RWPE2 (cell line): Measurements from ENCODE around the gene STT3B.

Source experiments
- ATAC-seq: fragments of 200-7000 bp; cut with Tn5 transposase; 3 replicates; pipeline ENCODE4 v1.9.1; 2021; ENCODE audit warnings: low read depth
- DNase-seq: peaks from one replicate; pipeline ENCODE4 v3.0.0-alpha.2; 2020; ENCODE audit warnings: low spot score
- H3K27ac ChIP-seq: fragments of 450-650 bp; 2 replicates; pipeline ENCODE4 v1.5.1; 2017; ENCODE audit warnings: mild to moderate bottlenecking; ENCODE audit not compliant: poor library complexity, severe bottlenecking
- H3K27me3 ChIP-seq: fragments of 250-450 bp; sonication (Bioruptor Pico); 2 replicates; pipeline ENCODE4 v1.5.1; 2021; ENCODE audit warnings: mild to moderate bottlenecking, moderate library complexity; ENCODE audit not compliant: insufficient read depth, poor library complexity, severe bottlenecking
- H3K36me3 ChIP-seq: fragments of 250-450 bp; sonication (Bioruptor Pico); 2 replicates; pipeline ENCODE4 v1.5.1; 2020; ENCODE audit warnings: low read depth, mild to moderate bottlenecking, moderate library complexity
- H3K4me1 ChIP-seq: fragments of 250-450 bp; sonication (Bioruptor Pico); 2 replicates; pipeline ENCODE4 v1.5.1; 2021; ENCODE audit warnings: mild to moderate bottlenecking, moderate library complexity; ENCODE audit not compliant: insufficient read depth, poor library complexity, severe bottlenecking
- H3K4me3 ChIP-seq: fragments of 250-450 bp; sonication (Bioruptor Pico); 2 replicates; pipeline ENCODE4 v1.5.1; 2021; ENCODE audit warnings: mild to moderate bottlenecking, moderate library complexity; ENCODE audit not compliant: severe bottlenecking
- H3K9me3 ChIP-seq: fragments of 250-450 bp; sonication (Bioruptor Pico); 2 replicates; pipeline ENCODE4 v1.5.1; 2021; ENCODE audit warnings: mild to moderate bottlenecking, moderate library complexity; ENCODE audit not compliant: severe bottlenecking
- CTCF ChIP-seq: fragments of 450-650 bp; IDR thresholded peaks from one replicate; pipeline ENCODE4 v1.5.1; 2017; ENCODE audit warnings: mild to moderate bottlenecking, moderate library complexity; ENCODE audit not compliant: poor library complexity, severe bottlenecking

Gene STT3B

DNA sequence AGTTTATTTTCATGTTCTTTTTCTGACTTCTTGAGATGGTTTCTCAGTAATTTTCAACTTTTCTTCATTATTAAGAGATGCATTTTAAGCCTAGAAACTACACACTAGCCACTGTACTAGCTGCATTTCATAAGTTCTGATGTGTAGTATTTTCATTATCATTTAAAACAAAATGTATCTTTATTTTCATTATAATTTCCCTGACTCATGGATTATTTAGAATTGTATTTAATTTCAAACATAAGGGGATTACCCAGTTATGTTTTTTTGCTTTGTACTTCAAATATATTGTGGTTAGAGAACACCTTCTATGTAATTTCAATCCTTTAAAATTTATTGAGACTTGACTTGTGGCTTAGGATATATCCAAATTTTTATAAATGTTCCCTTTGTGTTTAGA, 44.5 kb downstream of the STT3B start:
- ATAC-seq (no peak), DNase-seq (no peak)
- no peak overlapping the region for H3K4me3 ChIP-seq
- H3K36me3 ChIP-seq, result peaks cover 32% of the 10 kb centered on the region
- H3K4me1 ChIP-seq, result no peaks in the 10 kb centered on the region
- TF ChIP-seq CTCF, result no peak
- no peak overlapping the region for H3K27ac ChIP-seq
- H3K9me3 ChIP-seq, result peaks cover 2% of the 10 kb centered on the region
- no peaks in the 10 kb centered on the region for H3K27me3 ChIP-seq

- ATAC-seq, result no peak
- Histone ChIP-seq H3K36me3 (peaks cover 52% of the 10 kb centered on the region), H3K9me3 (peaks cover 2% of the 10 kb centered on the region), H3K4me1 (no peaks in the 10 kb centered on the region), H3K4me3 (no peak overlapping the region), H3K27ac (no peak overlapping the region), H3K27me3 (no peaks in the 10 kb centered on the region)
- no peak for DNase-seq
- TF ChIP-seq CTCF, result no peak
Measured at GRCh38 chr3:31579828-31580227, 47.1 kb downstream of the STT3B start.

DNA sequence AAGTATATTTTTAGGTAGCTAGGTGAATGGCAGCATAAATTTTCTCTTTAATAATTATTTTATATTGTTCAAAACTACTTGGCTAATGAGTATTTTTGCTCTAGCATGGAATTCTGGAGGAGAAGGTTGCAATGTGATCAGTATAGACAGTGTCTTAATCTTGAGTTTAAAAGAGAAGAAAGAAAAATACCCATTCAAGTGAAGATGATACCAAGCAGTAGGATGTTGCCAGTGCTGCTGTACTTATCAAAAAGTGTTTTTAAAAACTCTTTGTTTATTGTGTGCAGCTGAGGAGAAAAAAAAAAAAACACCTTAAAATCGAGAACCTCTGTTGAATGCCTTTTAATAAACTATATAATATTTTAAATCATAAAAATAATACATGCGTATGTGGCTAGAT, 47.9 kb downstream of the STT3B start:
- Histone ChIP-seq H3K9me3 (peaks cover 2% of the 10 kb centered on the region), H3K36me3 (peaks cover 52% of the 10 kb centered on the region), H3K4me1 (no peaks in the 10 kb centered on the region), H3K27ac (no peak overlapping the region), H3K27me3 (no peaks in the 10 kb centered on the region), H3K4me3 (no peak overlapping the region)
- DNase-seq (no peak), ATAC-seq (no peak)
- no peak for TF ChIP-seq CTCF

DNA sequence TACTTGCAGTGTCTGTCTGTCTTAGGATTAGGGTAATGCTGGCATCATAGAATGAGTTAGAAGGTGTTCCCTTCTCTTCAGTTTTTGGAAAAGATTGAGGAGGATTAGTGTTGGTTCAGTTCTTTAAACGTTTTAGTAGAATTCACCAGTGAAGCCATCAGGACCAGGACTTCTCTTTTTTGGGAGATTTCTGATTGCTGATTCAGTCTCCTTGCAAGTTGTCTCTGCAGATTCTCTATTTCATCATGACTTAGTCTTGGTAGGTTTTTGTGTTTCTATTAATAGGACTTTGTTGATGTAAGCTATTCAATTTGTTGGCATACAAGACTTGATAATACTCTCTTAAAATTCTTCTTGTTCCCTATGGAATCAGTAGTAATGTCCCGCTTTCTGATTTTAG, 48.9 kb downstream of the STT3B start:
- no peaks in the 10 kb centered on the region for H3K27me3 ChIP-seq
- no peak for ATAC-seq
- no peaks in the 10 kb centered on the region for H3K4me1 ChIP-seq
- H3K36me3 ChIP-seq, result peaks cover 50% of the 10 kb centered on the region
- peaks cover 2% of the 10 kb centered on the region for H3K9me3 ChIP-seq
- no peak for DNase-seq
- TF ChIP-seq CTCF, result no peak
- H3K27ac ChIP-seq, result no peak overlapping the region
- no peak overlapping the region for H3K4me3 ChIP-seq

- no peak for TF ChIP-seq CTCF
- DNase-seq (no peak), ATAC-seq (no peak)
- peaks cover 47% of the 10 kb centered on the region for H3K36me3 ChIP-seq
- H3K9me3 ChIP-seq, result peaks cover 3% of the 10 kb centered on the region
- H3K4me3 ChIP-seq, result no peak overlapping the region
- H3K4me1 ChIP-seq, result no peaks in the 10 kb centered on the region
- no peaks in the 10 kb centered on the region for H3K27me3 ChIP-seq
- no peak overlapping the region for H3K27ac ChIP-seq
Measured at GRCh38 chr3:31589228-31589627, 56.5 kb downstream of the STT3B start.
